GM21526 (cell line): Measurements from ENCODE around the gene EXOSC10.
"Not testable (repeated sequence)": the region's sequence is repeated elsewhere in the genome, so short reads cannot be mapped to it uniquely, and the experiment has no call there.

Experiments used
- ATAC-seq: cut with Tn5 transposase; IDR thresholded peaks from one replicate; pipeline ENCODE4 v1.9.1; 2021; ENCODE audit warnings: moderate library complexity; ENCODE audit not compliant: unreplicated experiment, low FRiP score

EXOSC10 gene

DNA sequence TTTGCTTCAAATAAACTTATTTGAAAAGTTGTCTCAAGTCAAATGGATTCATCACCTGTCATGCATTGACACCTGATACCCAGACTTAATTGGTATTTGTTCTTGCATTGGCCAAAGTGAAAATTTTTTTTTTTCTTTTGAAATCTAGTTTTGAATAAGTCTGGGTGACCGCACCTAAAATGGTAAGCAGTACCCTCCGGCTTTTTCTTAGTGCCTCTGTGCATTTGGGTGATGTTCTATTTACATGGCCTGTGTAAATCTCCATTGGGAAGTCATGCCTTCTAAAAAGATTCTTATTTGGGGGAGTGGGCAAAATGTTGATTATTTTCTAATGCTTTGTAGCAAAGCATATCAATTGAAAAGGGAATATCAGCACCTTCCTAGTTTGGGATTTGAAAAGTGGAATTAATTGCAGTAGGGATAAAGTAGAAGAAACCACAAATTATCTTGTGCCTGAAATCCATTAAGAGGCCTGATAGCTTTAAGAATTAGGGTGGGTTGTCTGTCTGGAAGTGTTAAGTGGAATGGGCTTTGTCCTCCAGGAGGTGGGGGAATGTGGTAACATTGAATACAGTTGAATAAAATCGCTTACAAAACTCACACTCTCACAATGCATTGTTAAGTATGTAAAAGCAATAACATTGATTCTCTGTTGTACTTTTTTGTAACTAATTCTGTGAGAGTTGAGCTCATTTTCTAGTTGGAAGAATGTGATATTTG is 75.4 kb downstream of the EXOSC10 start:
- no peak for ATAC-seq

DNA sequence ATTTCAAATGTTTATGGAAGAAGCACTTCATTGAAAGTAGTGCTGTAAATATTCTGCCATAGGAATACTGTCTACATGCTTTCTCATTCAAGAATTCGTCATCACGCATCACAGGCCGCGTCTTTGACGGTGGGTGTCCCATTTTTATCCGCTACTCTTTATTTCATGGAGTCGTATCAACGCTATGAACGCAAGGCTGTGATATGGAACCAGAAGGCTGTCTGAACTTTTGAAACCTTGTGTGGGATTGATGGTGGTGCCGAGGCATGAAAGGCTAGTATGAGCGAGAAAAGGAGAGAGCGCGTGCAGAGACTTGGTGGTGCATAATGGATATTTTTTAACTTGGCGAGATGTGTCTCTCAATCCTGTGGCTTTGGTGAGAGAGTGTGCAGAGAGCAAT is 76.5 kb downstream of the EXOSC10 start:
- ATAC-seq: no peak

DNA sequence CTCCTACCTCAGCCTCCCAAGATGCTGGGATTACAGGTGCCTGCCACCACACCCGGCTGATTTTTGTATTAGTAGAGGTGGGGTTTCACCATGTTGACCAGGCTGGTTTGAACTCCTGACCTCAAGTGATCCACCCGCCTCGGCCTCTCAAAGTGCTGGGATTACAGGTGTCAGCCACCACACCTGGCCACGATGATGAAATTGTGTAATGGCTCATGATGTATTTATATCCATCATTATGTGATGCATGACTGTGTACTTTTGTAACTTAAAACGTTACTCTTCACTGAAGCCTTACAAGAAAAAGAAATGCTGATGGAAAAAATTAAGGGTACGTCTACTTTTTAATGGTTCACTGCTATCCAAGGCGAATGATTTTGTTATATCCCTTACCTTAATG is 79.7 kb downstream of the EXOSC10 start:
- no peak for ATAC-seq

DNA sequence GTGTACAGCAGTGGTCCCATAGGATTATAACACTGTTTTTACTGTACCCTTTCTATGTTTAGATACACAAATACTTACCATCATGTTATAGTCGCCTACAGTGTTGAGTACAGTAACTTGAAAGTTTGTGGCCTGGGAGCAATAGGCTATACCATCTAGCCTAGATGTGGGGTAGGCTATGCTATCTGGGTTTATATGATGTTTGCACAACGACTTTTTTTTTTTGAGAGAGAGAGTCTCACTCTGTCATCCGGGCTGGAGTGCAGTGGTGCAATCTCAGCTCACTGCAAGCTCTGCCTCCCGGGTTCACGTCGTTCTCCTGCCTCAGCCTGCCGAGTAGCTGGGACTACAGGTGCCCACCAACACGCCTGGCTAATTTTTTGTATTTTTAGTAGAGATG is 80.3 kb downstream of the EXOSC10 start:
- ATAC-seq: not testable (repeated sequence)
